Esophagus squamous epithelium (tissue), 4 donors: ENCODE data around the gene OR6J1.

ENCODE experiments used
- CTCF ChIP-seq, 6 experiments: fragments of 450-650 bp in 4 of 6; fragments of 200-600 bp in 2 of 6; sonication (generic) in 2 of 6; IDR thresholded peaks; one replicate each; pipeline ENCODE4 v1.5.1; 2016 to 2019; ENCODE audit warnings: antibody characterized with exemption in 6 of 6, mild to moderate bottlenecking in 4 of 6, moderate library complexity in 4 of 6
- POLR2A ChIP-seq, 4 donors: fragments of 450-650 bp; IDR thresholded peaks; one replicate each; pipeline ENCODE4 v1.6.1; 2017; ENCODE audit warnings: antibody characterized with exemption in 4 of 4, mild to moderate bottlenecking in 4 of 4, moderate library complexity in 3 of 4

GRCh38 chr14:22601456-22601855, 42.7 kb downstream of the OR6J1 start:
- no peak for TF ChIP-seq CTCF (IDR thresholded peaks at IDR 0.05)
- TF ChIP-seq POLR2A (IDR thresholded peaks at IDR 0.05): no peak
